GM12878 (cell line): ENCODE measurements around the gene PLEKHA7. TPM values are rescaled to one million over a fixed set of nuclear protein-coding genes. Genes with fewer than 3 reads are reported as not detected.

Source experiments
- ATAC-seq: fragments of 200-7000 bp; cut with Tn5 transposase; 3 replicates; pipeline ENCODE4 v1.9.1; 2020; ENCODE audit warnings: mild to moderate bottlenecking, moderate library complexity
- BruUV-seq: library from RNA; stranded (reverse); fragments of 400-500 nt; replicated peaks from 2 replicates; lab custom pipeline; 2021; lab: Mats Ljungman, UMichigan
- CTCF ChIA-PET: fragments of 300-600 bp; sonication (Branson Sonifier 250); formaldehyde crosslinking; extraction: SDS; loops from one replicate; lab custom pipeline; 2021; ENCODE audit warnings: inconsistent platforms; lab: Yijun Ruan, JAX
- POLR2A ChIA-PET: fragments of 350-600 bp; formaldehyde crosslinking; extraction: SDS; loops from one replicate; lab custom pipeline; 2021; ENCODE audit warnings: inconsistent platforms; lab: Charles Lee
- RAD21 ChIA-PET: fragments of 300-600 bp; sonication (Branson Sonifier 250); formaldehyde crosslinking; loops from one replicate; lab custom pipeline; 2023; ENCODE audit warnings: antibody characterized with exemption; ENCODE audit not compliant: unreplicated experiment; lab: Charles Lee
- SMC1A ChIA-PET: fragments of 300-600 bp; sonication (Branson Sonifier 250); formaldehyde crosslinking; loops from one replicate; lab custom pipeline; 2023; ENCODE audit not compliant: unreplicated experiment, uncharacterized antibody; lab: Charles Lee
- DNase-seq: peaks from one replicate; pipeline ENCODE4 v3.0.0-alpha.2; 2011; ENCODE audit warnings: low read depth, low spot score
- FAIRE-seq: peaks from 3 replicates; lab custom pipeline; 2011; peaks lifted over from hg19 to GRCh38; lab: Jason Lieb, UNC
- H2AFZ ChIP-seq: 2 replicates; pipeline ENCODE4 v1.6.0; 2011; ENCODE audit warnings: low read depth, low read length, control low read depth; ENCODE audit not compliant: control insufficient read depth
- H3K27ac ChIP-seq: 2 replicates; pipeline ENCODE4 v1.5.1; 2011; ENCODE audit warnings: control low read depth; ENCODE audit not compliant: control insufficient read depth, insufficient read depth
- H3K27me3 ChIP-seq, 2 experiments: replicated peaks in 1 of 2; 2 replicates each; pipeline versions ENCODE4 v1.6.0 to v1.6.1; 2011; ENCODE audit warnings: low read length in 1 of 2; ENCODE audit not compliant: control insufficient read depth in 2 of 2, insufficient read depth in 2 of 2
- H3K36me3 ChIP-seq, 2 experiments: 2 replicates each; pipeline ENCODE4 v1.5.1; 2011; ENCODE audit warnings: low read length in 1 of 2; ENCODE audit not compliant: control insufficient read depth in 2 of 2, insufficient read depth in 2 of 2
- H3K4me1 ChIP-seq: 2 replicates; pipeline ENCODE4 v1.6.1; 2011; ENCODE audit warnings: mild to moderate bottlenecking, low read length, moderate library complexity, mixed read lengths; ENCODE audit not compliant: control insufficient read depth, insufficient read depth
- H3K4me2 ChIP-seq: 2 replicates; pipeline ENCODE4 v1.6.0; 2011; ENCODE audit warnings: control low read depth; ENCODE audit not compliant: control insufficient read depth, insufficient read depth
- H3K4me3 ChIP-seq: fragments of 200-600 bp; sonication (generic); 2 replicates; pipeline ENCODE4 v1.5.1; 2016
- H3K79me2 ChIP-seq: 2 replicates; pipeline ENCODE4 v1.6.0; 2011; ENCODE audit warnings: low read length; ENCODE audit not compliant: control insufficient read depth, insufficient read depth
- H3K9ac ChIP-seq: 2 replicates; pipeline ENCODE4 v1.8.0; 2011; ENCODE audit warnings: low read length, control low read depth, mixed read lengths; ENCODE audit not compliant: control insufficient read depth, insufficient read depth
- H3K9me3 ChIP-seq: replicated peaks from 3 replicates; pipeline ENCODE4 v1.5.1; 2011; ENCODE audit warnings: mild to moderate bottlenecking, low read length; ENCODE audit not compliant: control insufficient read depth, insufficient read depth
- H4K20me1 ChIP-seq: 2 replicates; pipeline ENCODE4 v1.6.0; 2011; ENCODE audit not compliant: control insufficient read depth, insufficient read depth
- BCL3 ChIP-seq: IDR thresholded peaks from 2 replicates; pipeline ENCODE4 v1.6.1; 2011; ENCODE audit warnings: borderline replicate concordance, low read depth, mild to moderate bottlenecking, moderate library complexity, low read length; ENCODE audit not compliant: insufficient read depth, poor library complexity, severe bottlenecking
- HDAC6 ChIP-seq: fragments of 200-600 bp; sonication (generic); IDR thresholded peaks from one replicate; pipeline ENCODE4 v1.8.0; 2017; ENCODE audit warnings: antibody characterized with exemption; ENCODE audit not compliant: unreplicated experiment
- KAT2A ChIP-seq: conservative IDR thresholded peaks from 2 replicates; pipeline ENCODE4 v1.6.1; 2011; ENCODE audit warnings: low read depth, low read length; ENCODE audit not compliant: control insufficient read depth
- POLR2AphosphoS5 ChIP-seq: IDR thresholded peaks from 2 replicates; pipeline ENCODE4 v1.6.1; 2011; ENCODE audit warnings: mild to moderate bottlenecking, low read length, inconsistent platforms
- POU2F2 ChIP-seq: IDR thresholded peaks from 3 replicates; pipeline ENCODE4 v1.6.1; 2011; ENCODE audit warnings: low read depth, mild to moderate bottlenecking, low read length, borderline replicate concordance
- RELA ChIP-seq: fragments of 450-650 bp; IDR thresholded peaks from 2 replicates; pipeline ENCODE4 v1.8.0; 2014; ENCODE audit warnings: borderline replicate concordance; ENCODE audit not compliant: partially characterized antibody
- ZNF687 ChIP-seq: fragments of 450-650 bp; IDR thresholded peaks from 2 replicates; pipeline ENCODE4 v1.6.1; 2017; ENCODE audit warnings: mild to moderate bottlenecking, moderate library complexity
- WGBS: methylation state at CpG from one replicate; pipeline ENCODE4 v1.1.6; 2016; ENCODE audit warnings: low lambda C conversion rate; ENCODE audit not compliant: insufficient replicate concordance, insufficient coverage; ENCODE audit errors: missing lambda C conversion rate; 5-methylcytosine and 5-hydroxymethylcytosine counted together
- in situ Hi-C: fragments of 300-500 bp; cut with MboI; formaldehyde crosslinking; loops from 9 replicates; pipeline ENCODE4 v1.14.3; 2018; ENCODE audit warnings: mixed read lengths
- intact Hi-C: fragments of 100-400 bp; cut with micrococcal nuclease; formaldehyde crosslinking; loops from one replicate; pipeline ENCODE4 v1.14.2; 2022; ENCODE audit not compliant: unreplicated experiment
- polyA plus RNA-seq, 11 experiments: library from polyadenylated mRNA; depleted of rRNA in 4 of 11; unstranded in 6 of 11; stranded (reverse) in 5 of 11; fragments of >200 nt; fragmentation: Nextera tagmentation in 4 of 11; fragmentation: Illumina TruSeq in 1 of 11; extraction: Ambion mirVana in 4 of 11; extraction: Trizol in 1 of 11; gene quantifications; 1 replicate in 1 of 11; 2 replicates in 10 of 11; pipeline versions ENCODE4 v1.2.1 to v1.2.3, GENCODE V29; 2011 to 2016; ENCODE audit warnings: inconsistent platforms in 2 of 11, missing spikeins in 2 of 11, low read depth in 1 of 11
- total RNA-seq, 4 experiments: library from RNA; depleted of rRNA in 3 of 4; stranded (reverse); fragments of >200 nt in 3 of 4; fragmentation: Illumina TruSeq in 1 of 4; extraction: Trizol in 1 of 4; gene quantifications; 2 replicates each; pipeline versions ENCODE4 v1.2.1 to v1.2.3, GENCODE V29; 2013 to 2021

The PLEKHA7 gene
- total and polyA plus RNA-seq, 10 of the 15 experiments (the other 5 are each of a cell fraction or from before 2014, with no cell fraction given) = 0.45 to 5.3 (median 2.1) TPM

GRCh38 chr11:16773981-16774935, 240.0 kb downstream of the PLEKHA7 start:
- Histone ChIP-seq H3K27ac (no peak overlapping the region), H3K79me2 (no peaks in the 10 kb centered on the region), H3K4me2 (no peak overlapping the region), H3K27me3 (no peaks in the 10 kb centered on the region), H3K9ac (no peak overlapping the region), H3K4me3 (no peak overlapping the region), H4K20me1 (no peaks in the 10 kb centered on the region), H2AFZ (no peak overlapping the region), H3K36me3 (no peaks in the 10 kb centered on the region)
- no peak for FAIRE-seq
- in situ Hi-C loops = no loop called here
- ChIA-PET RAD21 (no interaction called here), SMC1A (interaction anchor here (0.9 to 2.0 kb wide), 3 partner anchors 9 to 12 kb away, joined by 3 to 9 read pairs (median 3); no protein-coding TSS in a partner anchor)
- no TSS peak for BruUV-seq
- WGBS = 18% methylated on average over 9 of the region's 9 CpGs
- TF ChIP-seq KAT2A (no peak), HDAC6 (no peak), BCL3 (no peak), POLR2AphosphoS5 (no peak), RELA (no peak), ZNF687 (no peak), POU2F2 (no peak)
- TF ChIP-seq, all 136 proteins: peak for 0
- intact Hi-C loops = no loop called here
- no peak for ATAC-seq
- POLR2A ChIA-PET = interaction anchor here (0.5 kb wide), 1 partner anchor 45 kb away, joined by 3 read pairs; no protein-coding TSS in a partner anchor
- no peak for DNase-seq
- no peaks in the 10 kb centered on the region for H3K4me1 ChIP-seq
- no peaks in the 10 kb centered on the region for H3K9me3 ChIP-seq
- CTCF ChIA-PET = interaction anchor here (3.7 kb wide), 1 partner anchor 11 kb away, joined by 59 read pairs; no protein-coding TSS in a partner anchor
